ENCODE data around the gene MUC2.
A peak's percentile ranks its signal among the peaks of the same experiment; 100 is the strongest.

The MUC2 gene

DNA sequence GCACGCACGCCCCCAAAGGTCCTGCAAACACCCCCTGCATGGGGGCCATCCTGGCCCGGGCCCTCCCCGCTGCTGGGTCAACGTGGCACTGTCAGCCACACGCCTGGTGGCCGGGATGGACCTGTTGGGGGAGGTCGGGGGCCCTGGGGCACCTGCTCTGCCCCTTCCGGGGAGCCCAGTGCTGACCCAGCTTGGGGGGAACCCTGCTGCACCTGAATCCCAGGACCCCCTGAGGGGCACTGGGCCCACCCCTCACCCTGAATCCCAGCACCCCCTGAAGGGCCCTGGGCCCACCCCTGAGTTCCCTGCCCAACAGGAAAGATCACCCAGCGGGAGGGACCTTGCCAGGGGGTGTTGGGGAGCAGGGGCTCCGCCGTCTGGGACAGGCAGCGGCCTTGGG lies 37.7 kb upstream of the MUC2 start:
- no peak for DNase-seq

DNA sequence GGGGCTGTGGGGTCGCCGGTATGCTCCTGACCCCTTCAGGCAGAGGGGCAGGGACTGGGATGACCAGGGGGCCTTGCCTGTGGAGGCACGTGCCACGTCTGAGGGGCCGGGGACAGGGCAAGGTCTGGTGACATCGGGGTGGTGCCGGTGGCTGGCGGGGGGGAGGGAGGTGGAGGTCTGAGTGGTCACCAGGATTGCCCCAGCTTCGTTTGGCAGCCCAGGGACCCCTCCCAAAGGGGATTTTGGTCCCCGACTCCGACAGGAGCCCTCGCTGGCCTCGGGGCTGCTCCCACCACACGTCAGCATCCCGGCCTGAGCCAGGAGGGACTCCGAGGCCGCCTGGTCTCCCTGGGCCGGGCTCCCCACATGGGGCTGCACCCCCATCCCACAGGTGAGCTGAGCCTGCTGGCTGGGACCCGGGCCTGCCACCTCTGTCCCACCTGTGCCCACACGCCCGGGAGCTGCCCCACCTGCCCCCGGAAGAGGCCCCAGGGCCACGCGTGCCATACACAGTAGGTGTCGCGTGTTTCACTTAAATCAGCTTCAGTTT lies 37.1 kb upstream of the MUC2 start:
- no peak for DNase-seq

DNA sequence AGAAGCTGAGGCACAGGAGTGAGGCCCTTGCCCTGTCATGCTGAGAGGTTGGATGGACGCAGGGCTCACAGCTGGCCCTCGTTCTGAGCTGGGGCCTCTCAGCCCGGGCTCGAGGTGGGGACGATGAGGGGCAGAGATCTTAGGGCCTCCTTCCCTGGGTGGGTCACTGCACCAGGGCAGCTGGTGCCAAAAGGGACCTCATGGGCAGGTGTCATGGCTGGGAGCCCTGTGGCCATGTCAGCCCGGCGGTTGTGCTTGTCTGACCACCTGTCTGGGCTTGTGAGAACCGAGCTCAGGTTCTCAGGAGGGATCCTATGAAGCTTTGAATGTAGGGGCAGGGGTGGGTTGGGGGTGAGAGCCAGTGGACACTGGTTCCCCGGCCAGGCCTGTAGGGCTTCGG lies 36.3 kb upstream of the MUC2 start:
- DNase-seq: no peak

DNA sequence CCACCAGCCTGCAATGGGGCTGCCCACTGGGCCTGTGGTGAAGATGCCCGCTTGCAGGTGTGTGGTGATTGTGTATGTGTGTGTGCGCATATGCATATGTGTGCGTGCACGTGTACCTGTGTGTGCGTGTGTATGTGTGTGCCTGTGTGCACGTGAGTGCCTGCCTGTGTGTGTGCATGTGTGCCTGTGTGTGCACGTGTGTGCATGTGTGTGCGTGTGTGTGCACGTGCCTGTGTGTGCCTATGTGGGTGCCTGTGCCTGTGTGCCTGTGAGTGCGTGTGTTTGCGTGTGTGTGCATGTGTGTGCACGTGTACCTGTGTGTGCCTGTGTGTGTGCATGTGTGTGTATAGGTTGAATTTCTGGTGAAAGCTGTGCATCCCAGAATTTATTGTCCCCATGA lies 35.8 kb upstream of the MUC2 start:
- DNase-seq: no peak

DNA sequence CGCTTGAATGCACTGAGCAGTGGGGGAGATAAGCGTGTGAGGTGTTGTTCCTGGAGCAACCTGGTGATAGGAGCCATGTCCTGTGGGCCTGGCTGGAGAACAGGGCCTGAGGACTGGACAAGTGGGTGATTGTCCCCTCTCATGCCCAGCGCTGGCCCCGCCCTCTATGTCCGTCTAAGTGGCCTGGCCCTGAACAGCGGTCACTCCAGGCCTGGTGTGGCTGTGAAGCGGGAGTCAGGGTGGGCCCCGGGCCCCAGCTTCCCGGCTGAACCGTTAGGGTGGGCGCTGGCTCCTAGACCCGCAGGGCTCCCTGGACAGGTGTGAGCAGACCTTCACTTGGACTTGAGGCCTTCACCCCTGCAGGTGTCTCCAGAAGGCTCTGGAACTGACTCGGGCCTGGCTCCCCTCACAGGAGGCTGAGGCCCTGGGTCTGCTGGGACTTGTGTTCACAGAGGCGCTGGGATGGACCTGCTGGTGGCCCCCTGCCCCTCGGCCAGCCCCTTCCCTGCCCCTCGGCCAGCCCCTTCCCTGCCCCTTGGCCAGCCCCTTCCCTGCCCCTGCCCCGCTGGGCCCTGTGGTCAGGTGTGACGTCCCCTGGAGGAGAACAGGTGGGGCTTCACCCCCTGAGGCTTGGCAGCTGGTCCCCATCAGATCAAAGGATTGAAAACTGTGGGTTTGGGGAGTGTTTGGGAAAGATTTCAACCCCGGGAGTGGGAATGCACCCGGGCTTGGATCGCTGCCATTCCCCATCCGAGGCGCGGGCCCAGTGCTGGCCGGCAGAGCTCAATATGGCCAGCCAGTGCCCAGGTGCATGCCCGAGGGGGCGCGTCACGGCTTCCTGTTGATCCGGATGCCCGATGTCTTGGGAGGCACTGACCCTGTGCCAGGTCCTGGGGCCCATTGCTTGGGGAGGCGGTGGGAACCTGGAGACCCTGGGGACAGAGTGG lies 34.9 kb upstream of the MUC2 start:
- no peak for DNase-seq

DNA sequence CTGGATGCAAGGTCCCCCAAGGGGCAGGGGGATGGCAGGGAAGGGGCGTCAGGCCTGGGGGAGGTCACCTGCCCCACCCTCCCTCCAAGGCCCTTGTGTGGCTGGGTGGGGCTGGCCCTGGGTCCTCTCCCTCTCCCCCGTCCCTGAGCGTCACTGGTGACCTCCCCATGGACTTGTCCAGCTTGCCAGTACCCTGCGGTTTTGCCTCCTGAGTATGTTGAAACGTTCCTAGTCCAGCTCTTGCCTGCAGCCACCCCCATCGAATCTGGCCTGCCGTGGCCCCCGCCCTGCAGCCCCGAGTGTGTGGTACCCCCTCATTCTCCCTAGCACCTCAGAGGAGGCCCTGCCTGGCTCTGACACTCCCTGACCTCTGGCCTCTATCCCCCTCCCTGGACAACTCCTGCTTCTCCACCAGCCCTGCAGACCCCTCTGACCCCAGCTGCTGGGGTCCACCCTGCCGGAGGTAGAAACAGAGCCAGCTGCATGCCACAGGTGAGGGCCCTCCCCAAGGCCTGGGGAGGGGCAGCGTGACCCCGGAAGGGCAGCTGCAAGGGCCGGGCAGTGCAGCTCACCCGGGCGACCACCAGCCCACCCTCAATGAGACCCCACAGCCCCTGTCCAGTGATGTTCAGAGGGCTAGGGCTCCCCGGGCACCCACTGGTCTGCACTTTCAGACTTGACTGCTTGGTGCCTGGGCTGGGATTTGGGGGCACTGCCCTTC lies 34.1 kb upstream of the MUC2 start:
- no peak for DNase-seq

DNA sequence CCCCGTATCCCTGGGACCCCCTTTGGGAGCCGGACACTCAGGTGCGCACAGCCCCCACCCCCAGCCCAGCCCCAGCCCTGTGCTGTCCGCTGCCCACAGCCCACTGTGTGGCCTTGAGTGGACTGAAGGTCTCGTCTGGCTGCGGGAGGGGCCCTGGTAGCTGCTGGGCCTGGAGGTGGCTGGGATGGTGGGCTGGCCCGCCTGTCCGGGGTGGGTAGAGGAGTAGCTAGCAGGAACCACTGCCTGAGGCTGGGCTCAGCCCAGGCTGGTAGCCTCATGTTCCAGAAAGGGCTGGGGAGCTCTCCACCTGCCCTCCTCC lies 33.6 kb upstream of the MUC2 start:
- no peak for DNase-seq

DNA sequence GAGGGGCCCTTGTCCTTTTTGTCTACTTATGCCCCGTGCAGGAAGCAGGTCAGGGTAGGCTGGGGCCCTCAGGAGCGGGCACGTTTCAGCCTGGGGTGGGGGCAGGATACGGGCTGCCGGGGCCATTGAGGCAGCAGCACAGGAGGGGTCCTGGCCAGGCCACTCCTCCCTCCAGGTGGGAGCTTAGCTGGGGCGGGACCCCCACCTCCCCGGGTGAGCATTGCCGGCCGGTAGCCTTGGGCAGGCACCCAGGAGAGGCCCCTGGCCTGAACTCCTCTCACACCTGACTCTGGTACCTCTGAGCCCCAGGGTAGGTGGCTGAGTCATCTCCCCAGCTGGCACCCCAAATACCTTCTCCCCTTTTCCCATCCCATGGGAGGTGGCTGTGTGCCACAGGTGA lies 33.2 kb upstream of the MUC2 start:
- DNase-seq: no peak

DNA sequence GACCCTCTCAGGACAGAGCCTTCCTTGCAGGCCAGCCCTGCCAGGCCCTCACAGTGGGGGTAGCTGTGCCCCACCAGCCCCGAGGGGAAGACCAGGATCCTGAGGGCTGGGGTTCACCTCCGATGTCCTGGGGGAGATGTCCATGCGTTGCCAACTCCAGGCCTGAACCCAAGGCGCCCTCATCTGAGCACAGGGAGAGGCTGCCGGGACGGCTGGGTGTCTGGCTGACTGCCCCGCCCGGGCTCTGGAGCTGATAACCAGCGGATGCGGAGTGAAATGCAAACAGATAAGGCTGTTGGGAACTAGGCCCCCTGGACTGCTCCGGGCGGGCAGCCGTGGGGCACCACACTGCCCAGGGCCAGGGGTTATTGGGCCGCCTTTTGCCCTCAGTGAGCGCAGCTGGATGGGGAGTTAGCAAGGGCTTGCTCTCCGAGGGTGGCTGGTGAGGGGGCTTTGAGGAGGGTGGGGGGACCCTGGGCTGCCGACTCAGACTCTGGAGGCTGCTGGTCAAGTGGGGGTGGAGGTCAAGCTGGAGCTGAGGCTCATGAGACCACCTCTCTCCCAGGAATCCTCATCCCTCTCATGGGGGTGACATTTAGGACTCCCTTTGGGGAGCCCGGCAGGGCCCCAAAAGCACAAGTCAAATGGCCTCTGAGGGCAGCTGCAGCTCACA lies 32.6 kb upstream of the MUC2 start:
- DNase-seq: no peak

DNA sequence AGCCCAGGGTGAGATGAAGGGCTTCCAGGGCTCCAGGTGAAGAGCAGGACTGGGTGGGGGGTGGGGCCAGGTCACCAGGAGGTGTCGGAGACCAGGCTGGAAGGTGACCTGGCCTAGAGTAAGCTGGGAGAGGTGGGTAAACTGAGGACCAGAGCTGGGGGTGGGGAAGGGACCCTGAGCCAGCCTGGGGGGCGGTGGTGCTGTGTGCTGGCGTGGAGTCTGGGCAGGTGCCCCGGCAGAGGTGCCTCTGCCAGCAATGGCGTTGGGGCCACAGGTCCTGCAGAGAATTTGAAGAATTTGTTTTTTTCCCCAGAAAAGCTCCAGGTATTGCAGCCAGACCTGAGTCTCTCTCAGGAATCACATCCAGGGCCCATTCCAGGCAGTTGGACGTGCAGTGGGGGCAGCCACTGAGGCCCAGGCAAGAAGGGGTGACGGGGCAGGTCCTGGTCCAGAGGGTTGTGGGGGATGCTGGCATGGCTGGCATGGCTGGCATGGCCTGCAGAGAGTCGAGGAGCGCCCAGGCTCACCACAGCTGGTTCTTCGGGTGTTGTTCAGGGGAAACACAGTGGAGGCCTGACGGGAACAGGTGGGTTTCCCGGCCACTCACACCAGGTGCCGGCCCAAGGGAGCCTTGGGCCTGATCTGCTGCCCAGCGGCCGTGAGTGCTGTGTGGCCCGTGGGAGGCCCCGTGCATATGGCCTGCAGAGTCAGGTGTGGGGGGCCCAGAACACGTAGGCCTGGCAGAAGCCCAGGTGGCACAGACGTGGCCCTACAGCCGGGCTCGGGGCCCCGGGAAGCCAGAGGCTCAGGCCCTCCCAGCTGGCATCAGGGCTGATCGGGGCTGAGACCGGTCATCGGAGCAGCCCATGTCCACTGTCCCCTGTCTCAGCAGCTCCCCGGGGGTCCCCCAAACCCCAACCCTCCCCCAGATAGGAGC lies 31.8 kb upstream of the MUC2 start:
- DNase-seq: no peak

DNA sequence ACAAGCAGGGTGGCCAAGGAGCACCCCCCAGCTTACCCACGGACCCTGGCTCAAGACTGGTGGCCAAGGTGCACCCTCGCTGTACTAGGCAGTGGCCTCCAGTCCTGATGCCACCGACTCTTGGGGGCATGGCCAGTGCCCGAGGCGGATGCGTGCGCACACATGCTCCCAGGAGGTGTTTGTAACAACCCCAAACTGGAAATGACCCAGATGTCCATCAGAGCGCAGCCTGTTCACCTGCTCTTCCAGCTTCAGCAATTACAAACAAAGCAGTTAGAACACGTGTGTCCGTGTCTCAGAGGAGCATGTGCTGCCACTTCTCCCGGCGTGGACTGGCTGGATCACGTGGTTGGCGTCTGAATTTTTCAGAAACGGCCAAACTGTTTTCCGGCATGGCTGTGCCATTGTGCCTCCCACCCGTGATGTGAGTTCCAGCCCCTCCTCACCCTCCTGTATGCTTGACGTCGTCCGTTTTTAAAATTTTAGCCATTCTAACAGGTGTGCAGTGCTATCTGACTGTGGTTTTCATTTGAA lies 31.0 kb upstream of the MUC2 start:
- no peak for DNase-seq

DNA sequence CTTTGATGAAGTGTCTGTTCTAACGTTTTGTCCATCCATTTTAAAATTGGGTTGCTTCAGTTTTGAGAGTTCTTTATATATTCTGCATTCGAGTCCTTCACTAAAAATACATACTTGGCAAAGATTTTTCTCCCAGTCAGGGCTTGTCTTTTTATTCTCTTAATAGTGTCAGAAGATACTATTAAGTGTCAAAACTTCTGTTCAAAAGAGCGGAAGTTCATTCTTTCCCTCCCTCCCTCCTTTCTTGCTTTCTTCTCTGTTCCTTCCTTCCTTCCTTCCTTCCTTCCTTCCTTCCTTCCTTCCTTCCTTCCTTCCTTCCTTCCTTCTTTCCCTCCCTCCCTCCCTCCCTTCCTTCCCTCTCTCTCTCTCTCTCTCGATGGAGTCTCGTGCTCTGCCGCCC lies 30.5 kb upstream of the MUC2 start:
- no peak for DNase-seq

DNA sequence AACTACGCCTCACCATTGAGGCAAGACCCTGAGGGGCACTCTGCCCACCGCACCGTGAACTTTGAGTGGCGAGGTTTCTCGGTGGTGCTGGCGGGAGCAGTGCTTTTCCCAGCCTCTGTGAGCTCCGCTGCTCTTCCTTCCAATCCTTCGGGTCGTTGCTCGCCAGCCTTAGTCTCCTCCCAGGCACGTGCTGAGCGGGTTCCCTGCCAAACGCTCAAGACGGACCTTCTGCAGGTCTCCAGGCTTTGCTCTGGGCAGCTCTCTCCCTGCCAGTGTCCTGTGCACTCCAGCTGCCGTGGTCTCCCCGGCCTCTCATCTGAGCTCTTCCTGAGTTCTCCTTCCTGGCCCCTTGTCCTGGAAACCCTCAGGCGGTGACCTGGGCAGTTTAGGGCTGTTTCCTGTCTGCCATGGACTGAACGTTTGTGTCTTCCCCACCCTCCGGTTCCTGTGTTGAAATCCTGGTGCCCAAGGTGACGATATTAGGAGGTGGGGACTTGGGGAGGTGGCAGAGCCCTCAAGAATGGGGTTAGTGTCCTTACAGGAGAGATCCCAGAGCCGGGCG lies 27.0 kb upstream of the MUC2 start:
- DNase-seq: no peak

DNA sequence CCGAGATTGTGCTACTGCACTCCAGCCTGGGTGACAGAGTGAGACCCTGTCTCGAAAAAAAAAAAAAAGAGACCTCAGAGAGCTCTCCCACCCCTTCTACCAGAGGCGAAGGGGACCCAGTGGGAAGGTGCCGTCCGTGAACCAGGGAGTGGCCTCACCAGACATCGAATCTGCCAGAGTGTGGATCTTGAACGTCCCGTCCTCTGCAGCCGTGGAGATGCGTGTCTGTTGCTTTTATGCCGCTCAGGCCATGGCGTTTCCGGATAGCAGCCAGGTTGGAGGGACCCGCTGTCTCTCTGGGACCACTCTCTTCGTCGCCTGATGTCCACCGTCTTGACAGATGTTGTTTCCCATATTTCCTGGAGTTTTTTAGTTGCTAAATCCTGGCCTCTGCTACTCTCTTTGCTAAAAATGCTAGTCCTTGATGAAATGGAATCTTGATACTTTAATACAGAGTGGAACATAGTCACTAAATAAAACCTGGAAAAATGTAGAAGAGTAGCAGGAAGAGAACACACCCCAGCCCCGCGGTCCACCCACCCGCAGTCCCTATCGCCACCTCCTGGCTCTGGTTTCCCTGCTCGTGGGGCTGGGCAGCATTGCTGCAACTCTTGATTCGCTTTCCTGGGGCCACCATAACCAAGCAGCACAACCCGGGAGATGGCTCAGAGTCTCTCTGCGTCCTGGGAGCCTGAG lies 26.2 kb upstream of the MUC2 start:
- DNase-seq: no peak

DNA sequence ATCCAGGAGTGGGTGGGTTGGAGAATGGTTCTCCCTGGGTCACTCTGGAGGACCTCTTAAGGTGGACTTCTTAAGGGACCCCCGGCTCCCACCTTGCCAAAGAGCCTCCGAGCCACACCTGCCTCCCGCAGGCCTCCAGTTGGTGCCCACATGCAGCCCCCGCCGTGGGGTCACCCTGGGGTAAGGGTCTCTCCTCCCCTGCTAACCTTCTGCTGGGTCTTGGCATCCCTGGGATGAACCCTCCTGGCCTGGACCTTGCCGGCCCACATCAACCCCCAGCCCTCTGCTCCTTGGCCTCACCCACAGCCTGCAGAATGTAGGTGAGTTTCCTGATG lies 25.6 kb upstream of the MUC2 start:
- DNase-seq: no peak

DNA sequence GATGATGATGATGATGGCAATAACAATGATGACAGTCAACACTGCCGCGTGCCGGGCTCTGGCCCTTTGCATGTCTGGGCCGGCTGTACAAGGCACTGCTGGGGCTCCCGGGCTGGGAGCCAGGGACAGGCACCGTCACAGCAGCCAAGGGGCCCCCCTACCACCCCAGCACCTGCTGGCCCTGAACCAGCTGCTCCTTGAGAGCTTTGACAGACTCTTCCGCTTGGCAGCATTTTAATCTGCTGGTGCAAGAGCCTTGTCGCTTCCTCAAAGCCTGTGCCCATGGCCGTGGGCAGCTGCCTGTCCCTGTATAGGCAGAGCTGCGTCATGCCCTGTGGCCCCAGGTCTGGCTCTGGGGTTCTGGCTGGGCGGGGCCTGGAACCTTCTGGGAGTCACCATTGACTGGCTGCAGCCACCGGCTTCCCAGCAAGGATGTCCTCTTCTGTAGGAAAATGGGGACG lies 25.2 kb upstream of the MUC2 start:
- DNase-seq: peak; percentile 50

DNA sequence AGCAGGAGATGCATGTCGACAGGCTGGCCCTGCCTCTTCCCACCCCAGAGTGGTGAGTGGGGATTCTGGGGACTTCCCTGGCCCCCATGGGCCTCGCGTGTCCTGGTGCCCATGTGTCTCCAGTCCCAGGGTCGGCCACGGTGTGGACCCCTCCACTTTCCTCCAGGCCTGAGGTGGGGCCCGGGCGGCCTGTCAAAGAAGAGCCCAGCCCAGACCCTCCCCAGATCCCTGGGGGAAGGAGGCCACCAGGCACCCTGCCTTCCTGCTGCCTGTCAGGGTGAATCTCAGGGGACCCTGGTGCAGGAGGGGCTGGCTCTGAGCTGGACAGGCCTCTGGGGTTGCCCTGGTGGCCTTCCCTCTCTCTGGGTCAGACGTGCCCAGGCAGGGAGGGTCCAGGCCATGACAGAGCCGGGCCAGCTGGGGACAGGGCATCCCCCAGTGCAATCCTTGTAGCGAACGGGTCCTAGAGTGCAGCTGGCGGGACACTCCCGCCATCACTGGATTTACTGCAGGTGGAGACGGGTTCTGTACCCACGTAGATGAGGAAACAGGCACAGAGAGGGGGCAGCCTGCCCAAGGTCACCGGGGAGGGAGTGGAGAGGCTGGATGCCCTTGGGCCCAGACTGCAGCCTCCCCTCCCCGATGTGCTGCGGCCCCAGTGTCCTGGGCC lies 24.6 kb upstream of the MUC2 start:
- DNase-seq: no peak

DNA sequence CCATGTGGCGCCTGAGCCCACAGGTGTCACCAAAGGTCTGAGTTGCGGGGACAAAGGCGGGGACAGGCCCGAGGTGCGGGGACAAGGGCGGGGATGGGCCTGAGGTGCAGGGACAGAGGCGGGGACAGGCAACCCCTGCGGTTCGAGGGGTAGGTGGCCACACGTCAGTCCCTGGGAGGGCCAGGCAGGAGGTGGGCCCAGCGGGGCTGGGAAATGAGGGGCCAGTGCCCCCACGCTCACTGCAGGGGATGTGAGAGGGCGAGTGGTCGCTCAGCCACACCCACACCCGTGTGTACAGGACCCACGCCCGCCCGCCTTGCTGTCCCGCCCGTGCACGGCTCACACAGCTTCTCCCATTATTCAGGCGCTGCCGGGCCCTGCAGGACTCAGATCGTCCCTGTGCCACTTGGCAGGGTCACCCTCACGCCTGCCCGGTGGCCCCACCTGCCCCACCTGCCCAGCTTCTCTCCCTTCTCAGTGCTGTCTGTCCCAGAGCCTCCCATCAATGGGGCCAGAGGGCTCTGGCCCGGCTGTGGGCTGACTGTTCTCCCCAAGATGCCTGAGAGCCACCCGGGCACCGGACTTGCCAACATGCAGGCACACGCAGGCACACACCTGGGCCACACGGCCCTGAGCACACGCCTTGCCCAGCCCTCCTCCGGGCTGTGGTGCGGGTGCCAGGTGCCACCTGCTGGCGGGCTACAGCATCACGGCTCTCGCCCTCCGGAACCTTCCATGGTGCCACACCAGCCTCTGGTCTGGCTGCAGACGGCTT lies 23.9 kb upstream of the MUC2 start:
- DNase-seq: peak; percentile 84

DNA sequence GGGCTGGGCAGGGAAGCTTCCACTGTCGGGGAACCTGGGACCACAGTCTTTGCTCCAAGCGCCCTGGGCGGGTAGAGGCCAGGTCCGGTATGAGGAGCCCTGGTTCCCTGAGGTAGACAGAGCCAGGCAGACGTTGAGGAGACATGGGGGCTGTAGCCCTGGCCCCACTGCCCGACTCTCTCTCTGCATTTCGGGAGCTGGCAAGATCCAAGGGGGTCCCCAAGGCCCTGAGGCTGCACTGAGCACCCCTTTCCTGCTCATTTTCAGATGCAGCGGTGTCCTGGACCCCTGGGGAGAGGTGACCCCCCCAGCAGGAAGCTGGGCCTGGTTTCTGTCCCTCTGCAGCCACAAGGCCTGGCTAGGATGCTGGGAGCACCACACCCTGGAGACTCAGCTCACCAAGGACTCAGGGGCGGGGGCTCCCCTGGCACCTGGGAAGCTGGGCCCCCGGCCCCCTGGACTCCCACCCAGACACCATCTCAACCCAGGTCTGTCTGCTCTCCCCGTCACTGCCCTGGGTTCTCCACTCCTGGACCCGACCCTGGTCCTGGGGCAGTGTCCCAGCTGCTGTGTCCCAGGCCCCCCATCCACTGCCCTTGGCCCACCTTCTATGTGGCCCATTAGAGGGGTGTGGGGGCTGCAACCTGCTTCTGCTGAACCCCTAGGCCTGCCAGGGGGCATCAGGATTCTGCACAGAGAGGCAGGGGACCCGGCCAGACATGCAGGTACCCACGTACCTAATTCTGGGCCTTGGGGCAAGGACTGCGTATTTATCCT lies 23.1 kb upstream of the MUC2 start:
- DNase-seq: no peak

Data from RPMI8226 (cell line).